ENCODE results near the gene DSG4.
A peak's percentile ranks its signal among the peaks of the same experiment; 100 is the strongest.

The DSG4 gene

GRCh38 chr18:31369478-31369877 is 7.1 kb upstream of the DSG4 start:
- no peak for TF ChIP-seq ZFX (IDR thresholded peaks at IDR 0.05)
- no peak for TF ChIP-seq CTCF (conservative IDR thresholded peaks at IDR 0.05)
- peak overlapping the region; percentile 99 for H3K27ac ChIP-seq

- TF ChIP-seq ZFX (IDR thresholded peaks at IDR 0.05) (no peak), CTCF (conservative IDR thresholded peaks at IDR 0.05) (no peak)
- H3K27ac ChIP-seq, result no peak overlapping the region
These were observed 4.6 kb upstream of the DSG4 start for GRCh38 chr18:31371989-31372388.

- no peak overlapping the region for H3K27ac ChIP-seq
- TF ChIP-seq ZFX (IDR thresholded peaks at IDR 0.05) (no peak), CTCF (conservative IDR thresholded peaks at IDR 0.05) (no peak)
These were observed 2.9 kb upstream of the DSG4 start for GRCh38 chr18:31373641-31374040.

- TF ChIP-seq ZFX (IDR thresholded peaks at IDR 0.05), result no peak
- TF ChIP-seq CTCF (conservative IDR thresholded peaks at IDR 0.05), result no peak
- no peak overlapping the region for H3K27ac ChIP-seq
These were observed 4.3 kb downstream of the DSG4 start for GRCh38 chr18:31380912-31381311.

- no peak overlapping the region for H3K27ac ChIP-seq
- no peak for TF ChIP-seq ZFX (IDR thresholded peaks at IDR 0.05)
- TF ChIP-seq CTCF (conservative IDR thresholded peaks at IDR 0.05), result no peak
These were observed 5.5 kb downstream of the DSG4 start for GRCh38 chr18:31382107-31382506.

- H3K27ac ChIP-seq, result no peak overlapping the region
- TF ChIP-seq CTCF (conservative IDR thresholded peaks at IDR 0.05) (no peak), ZFX (IDR thresholded peaks at IDR 0.05) (no peak)
These were observed 10.2 kb downstream of the DSG4 start for GRCh38 chr18:31386741-31387140.

- TF ChIP-seq CTCF (conservative IDR thresholded peaks at IDR 0.05) (no peak), ZFX (IDR thresholded peaks at IDR 0.05) (no peak)
- H3K27ac ChIP-seq, result no peak overlapping the region
These were observed 16.7 kb downstream of the DSG4 start for GRCh38 chr18:31393286-31393685.

All from C4-2B (cell line).